SK-N-SH (cell line): Measurements from ENCODE around the gene TBC1D1. TPM values are rescaled to one million over a fixed set of nuclear protein-coding genes. Genes with fewer than 3 reads are reported as not detected.
A peak's percentile ranks its signal among the peaks of the same experiment; 100 is the strongest.

Source experiments
- CTCF ChIA-PET: fragments of 300-600, 350-600 bp; formaldehyde crosslinking; extraction: SDS; loops from one replicate; lab custom pipeline; 2021; lab: Yijun Ruan, JAX
- POLR2A ChIA-PET: fragments of 350-600 bp; sonication (Branson Sonifier 250); formaldehyde crosslinking; extraction: SDS; loops from one replicate; lab custom pipeline; 2020; ENCODE audit warnings: antibody characterized with exemption, inconsistent platforms; lab: Yijun Ruan, JAX
- DNase-seq: peaks from one replicate; pipeline ENCODE4 v3.0.0; 2012
- H2AFZ ChIP-seq: fragments of 200-600 bp; sonication (generic); 2 replicates; pipeline ENCODE4 v1.8.1; 2016; ENCODE audit warnings: antibody characterized with exemption, mild to moderate bottlenecking, low read depth
- H3F3A ChIP-seq: fragments of 200-600 bp; sonication (generic); replicated peaks from 2 replicates; pipeline ENCODE3; 2016; ENCODE audit warnings: antibody characterized with exemption, mild to moderate bottlenecking; ENCODE audit not compliant: insufficient read depth
- H3K27ac ChIP-seq, 2 experiments: fragments of 200-500 bp in 1 of 2; fragments of 200-600 bp in 1 of 2; sonication (Bioruptor generic) in 1 of 2; sonication (generic), shearing (Covaris generic) in 1 of 2; 2 replicates each; pipeline versions ENCODE4 v1.5.1 to v1.6.1; 2014 to 2016; ENCODE audit warnings: low read depth in 2 of 2, inconsistent platforms in 1 of 2, low read length in 1 of 2, mild to moderate bottlenecking in 1 of 2, mixed read lengths in 1 of 2
- H3K27me3 ChIP-seq: fragments of 200-600 bp; sonication (generic), shearing (Covaris generic); 2 replicates; pipeline ENCODE4 v1.6.1; 2016; ENCODE audit warnings: mixed run types; ENCODE audit not compliant: insufficient read depth
- H3K36me3 ChIP-seq, 2 experiments: fragments of 200-500 bp in 1 of 2; fragments of 200-600 bp in 1 of 2; sonication (Bioruptor generic) in 1 of 2; sonication (generic) in 1 of 2; replicated peaks in 1 of 2; 2 replicates each; pipeline versions ENCODE3 to v1.5.1; 2014 to 2016; ENCODE audit warnings: low read length in 1 of 2, mild to moderate bottlenecking in 1 of 2; ENCODE audit not compliant: insufficient read depth in 2 of 2, control insufficient read depth in 1 of 2
- H3K4me1 ChIP-seq, 2 experiments: fragments of 200-500 bp in 1 of 2; fragments of 200-600 bp in 1 of 2; sonication (Bioruptor generic) in 1 of 2; sonication (generic), shearing (Covaris generic) in 1 of 2; 2 replicates each; pipeline versions ENCODE4 v1.5.1 to v1.6.1; 2014 to 2016; ENCODE audit warnings: low read depth in 1 of 2, low read length in 1 of 2, mixed run types in 1 of 2; ENCODE audit not compliant: insufficient read depth in 2 of 2, control insufficient read depth in 1 of 2
- H3K4me2 ChIP-seq: fragments of 200-600 bp; sonication (generic), shearing (Covaris generic); 2 replicates; pipeline ENCODE4 v1.6.1; 2017; ENCODE audit warnings: mixed run types
- H3K4me3 ChIP-seq, 2 experiments: fragments of 200-500 bp in 1 of 2; fragments of 200-600 bp in 1 of 2; sonication (Bioruptor generic) in 1 of 2; sonication (generic), shearing (Covaris generic) in 1 of 2; 2 replicates each; pipeline versions ENCODE4 v1.5.1 to v1.8.1; 2014 to 2016; ENCODE audit warnings: low read depth in 2 of 2, inconsistent platforms in 1 of 2, low read length in 1 of 2, mild to moderate bottlenecking in 1 of 2, mixed read lengths in 1 of 2, moderate library complexity in 1 of 2
- H3K79me2 ChIP-seq: fragments of 200-600 bp; sonication (generic); 2 replicates; pipeline ENCODE4 v1.8.1; 2017; ENCODE audit warnings: mild to moderate bottlenecking; ENCODE audit not compliant: insufficient read depth
- H3K9ac ChIP-seq: fragments of 200-600 bp; sonication (generic); 2 replicates; pipeline ENCODE4 v1.6.1; 2017; ENCODE audit warnings: mixed run types
- H3K9me2 ChIP-seq: fragments of 200-600 bp; sonication (generic); 2 replicates; pipeline ENCODE4 v1.6.1; 2017; ENCODE audit warnings: mixed run types
- H3K9me3 ChIP-seq: fragments of 200-600 bp; sonication (generic); 2 replicates; pipeline ENCODE4 v1.6.1; 2017; ENCODE audit warnings: mixed run types, mild to moderate bottlenecking, moderate library complexity
- H4K20me1 ChIP-seq: fragments of 200-600 bp; sonication (generic); 2 replicates; pipeline ENCODE4 v1.6.1; 2017; ENCODE audit warnings: mild to moderate bottlenecking, mixed run types; ENCODE audit not compliant: insufficient read depth
- EP300 ChIP-seq, 2 experiments: IDR thresholded peaks; 2 replicates each; pipeline versions ENCODE4 v1.4.0 to v1.6.1; 2012; ENCODE audit warnings: borderline replicate concordance in 1 of 2, low read depth in 1 of 2, low read length in 1 of 2
- GATA2 ChIP-seq: sonication (generic); formaldehyde crosslinking; IDR thresholded peaks from 2 replicates; pipeline ENCODE4 v1.5.0; 2020; ENCODE audit warnings: mild to moderate bottlenecking, missing genetic modification reagents
- MAX ChIP-seq: IDR thresholded peaks from 2 replicates; pipeline ENCODE4 v1.4.0; 2012; ENCODE audit warnings: low read depth
- MEF2A ChIP-seq: IDR thresholded peaks from 2 replicates; pipeline ENCODE4 v1.4.0; 2012; ENCODE audit warnings: low read depth, borderline replicate concordance
- PBX3 ChIP-seq: IDR thresholded peaks from 2 replicates; pipeline ENCODE4; 2012
- RAD21 ChIP-seq: IDR thresholded peaks from 2 replicates; pipeline ENCODE4 v1.6.1; 2012; ENCODE audit warnings: mild to moderate bottlenecking, low read length
- RFX5 ChIP-seq: IDR thresholded peaks from 2 replicates; pipeline ENCODE4 v1.6.1; 2012; ENCODE audit warnings: mild to moderate bottlenecking, improper control_type of control experiment, low read length
- SIN3A ChIP-seq: IDR thresholded peaks from 2 replicates; pipeline ENCODE4 v1.6.1; 2012; ENCODE audit warnings: low read depth, mild to moderate bottlenecking, low read length, moderate library complexity, borderline replicate concordance
- SMC3 ChIP-seq: IDR thresholded peaks from 2 replicates; pipeline ENCODE4 v1.6.1; 2012; ENCODE audit warnings: low read depth, low read length, improper control_type of control experiment
- WGBS: methylation state at CpG from one replicate; pipeline ENCODE4 v1.1.6; 2017; ENCODE audit warnings: low lambda C conversion rate; 5-methylcytosine and 5-hydroxymethylcytosine counted together
- polyA plus RNA-seq, 3 experiments: library from polyadenylated mRNA; depleted of rRNA; stranded (reverse); fragments of >200 nt; gene quantifications; 2 replicates each; pipeline ENCODE4 v1.2.3, GENCODE V29; 2012
- TF ChIP-seq, protein P1 (sequence below): fragments of 150-350 bp; IDR thresholded peaks from 2 replicates; pipeline ENCODE4 v1.6.1; 2016; ENCODE audit warnings: mild to moderate bottlenecking, low read depth, low read length
- TF ChIP-seq, protein P2 (sequence below): IDR thresholded peaks from 2 replicates; pipeline ENCODE4 v1.4.0; 2012; ENCODE audit warnings: low read depth, borderline replicate concordance

TBC1D1 gene
- polyA plus RNA-seq, 1 of the 3 experiments (the other 2 are of a cell fraction): 29.8 TPM

DNA sequence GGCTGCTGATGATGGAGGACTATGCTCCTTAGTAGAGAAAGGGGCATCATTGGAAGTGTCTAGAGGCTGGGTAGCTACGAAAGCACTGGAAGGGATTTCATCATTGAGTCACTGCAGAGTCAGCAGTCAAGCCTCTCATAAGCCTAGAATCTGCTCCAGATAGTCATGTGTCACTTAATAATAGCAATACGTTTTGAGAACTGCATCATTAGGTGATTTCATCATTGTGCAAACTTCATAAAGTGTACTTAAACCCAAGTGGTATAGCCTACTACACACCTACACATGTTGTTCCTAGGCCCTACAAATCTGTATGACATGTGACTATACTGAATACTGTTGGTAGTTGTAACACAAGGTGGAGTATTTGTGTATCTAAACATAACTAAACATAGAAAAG is 234.9 kb downstream of the TBC1D1 start:
- H3K27ac ChIP-seq: no peak overlapping the region
- no peaks in the 10 kb centered on the region for H3K9me2 ChIP-seq
- no peak overlapping the region for H3K4me3 ChIP-seq
- CTCF ChIA-PET: no interaction called here
- H3K9ac ChIP-seq: no peak overlapping the region
- H2AFZ ChIP-seq: no peak overlapping the region
- peaks cover 0 to 2% of the 10 kb centered on the region in 2 experiments for H3K36me3 ChIP-seq
- no peak for DNase-seq
- no peaks in the 10 kb centered on the region for H4K20me1 ChIP-seq
- no peaks in the 10 kb centered on the region; a peak in 1 of 4 replicates for H3K4me1 ChIP-seq
- POLR2A ChIA-PET: no interaction called here
- TF ChIP-seq RAD21: no peak
- TF ChIP-seq, protein P1, sequence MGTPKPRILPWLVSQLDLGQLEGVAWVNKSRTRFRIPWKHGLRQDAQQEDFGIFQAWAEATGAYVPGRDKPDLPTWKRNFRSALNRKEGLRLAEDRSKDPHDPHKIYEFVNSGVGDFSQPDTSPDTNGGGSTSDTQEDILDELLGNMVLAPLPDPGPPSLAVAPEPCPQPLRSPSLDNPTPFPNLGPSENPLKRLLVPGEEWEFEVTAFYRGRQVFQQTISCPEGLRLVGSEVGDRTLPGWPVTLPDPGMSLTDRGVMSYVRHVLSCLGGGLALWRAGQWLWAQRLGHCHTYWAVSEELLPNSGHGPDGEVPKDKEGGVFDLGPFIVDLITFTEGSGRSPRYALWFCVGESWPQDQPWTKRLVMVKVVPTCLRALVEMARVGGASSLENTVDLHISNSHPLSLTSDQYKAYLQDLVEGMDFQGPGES: no peak
- TF ChIP-seq EP300 (IDR thresholded peaks at IDR 0.05; ENCODE audit: borderline replicate concordance in 1 of 2, low read depth in 1 of 2, low read length in 1 of 2): no peak
- no peak for TF ChIP-seq RFX5
- TF ChIP-seq MEF2A: no peak
- no peak for TF ChIP-seq MAX
- TF ChIP-seq, all 33 proteins: peak for 0
- Histone ChIP-seq H3K9me3 (no peaks in the 10 kb centered on the region), H3K27me3 (no peaks in the 10 kb centered on the region), H3F3A (no peaks in the 10 kb centered on the region), H3K79me2 (no peaks in the 10 kb centered on the region), H3K4me2 (no peak overlapping the region)
- 76% methylated on average over 2 of the region's 2 CpGs for WGBS

GRCh38 chr4:38128478-38129459 is 237.9 kb downstream of the TBC1D1 start:
- Histone ChIP-seq H3K4me3 (no peak overlapping the region), H3K4me1 (peaks cover 8 to 11% of the 10 kb centered on the region in 2 experiments; a peak in 2 of 4 replicates), H3K9me2 (no peaks in the 10 kb centered on the region), H3K27me3 (no peaks in the 10 kb centered on the region), H3K9me3 (no peaks in the 10 kb centered on the region), H3K27ac (no peak overlapping the region), H2AFZ (no peak overlapping the region), H3F3A (peaks cover 6% of the 10 kb centered on the region), H4K20me1 (no peaks in the 10 kb centered on the region), H3K36me3 (peaks cover 7% of the 10 kb centered on the region in 2 experiments), H3K9ac (no peak overlapping the region), H3K4me2 (no peak overlapping the region), H3K79me2 (no peaks in the 10 kb centered on the region)
- DNase-seq: no peak
- 0 out of 2 replicates have a peak, but pooled peaks have one; percentile 5 for TF ChIP-seq PBX3
- no peak for TF ChIP-seq GATA2 (CRISPR knock-in tag)
- TF ChIP-seq MEF2A: no peak
- no peak for TF ChIP-seq SMC3
- TF ChIP-seq SIN3A: no peak
- TF ChIP-seq, protein P2, sequence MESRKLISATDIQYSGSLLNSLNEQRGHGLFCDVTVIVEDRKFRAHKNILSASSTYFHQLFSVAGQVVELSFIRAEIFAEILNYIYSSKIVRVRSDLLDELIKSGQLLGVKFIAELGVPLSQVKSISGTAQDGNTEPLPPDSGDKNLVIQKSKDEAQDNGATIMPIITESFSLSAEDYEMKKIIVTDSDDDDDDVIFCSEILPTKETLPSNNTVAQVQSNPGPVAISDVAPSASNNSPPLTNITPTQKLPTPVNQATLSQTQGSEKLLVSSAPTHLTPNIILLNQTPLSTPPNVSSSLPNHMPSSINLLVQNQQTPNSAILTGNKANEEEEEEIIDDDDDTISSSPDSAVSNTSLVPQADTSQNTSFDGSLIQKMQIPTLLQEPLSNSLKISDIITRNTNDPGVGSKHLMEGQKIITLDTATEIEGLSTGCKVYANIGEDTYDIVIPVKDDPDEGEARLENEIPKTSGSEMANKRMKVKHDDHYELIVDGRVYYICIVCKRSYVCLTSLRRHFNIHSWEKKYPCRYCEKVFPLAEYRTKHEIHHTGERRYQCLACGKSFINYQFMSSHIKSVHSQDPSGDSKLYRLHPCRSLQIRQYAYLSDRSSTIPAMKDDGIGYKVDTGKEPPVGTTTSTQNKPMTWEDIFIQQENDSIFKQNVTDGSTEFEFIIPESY: no peak
- no peak for TF ChIP-seq MAX
- TF ChIP-seq, all 33 proteins: peak for 1
- 94% methylated on average over 7 of the region's 7 CpGs for WGBS
- ChIA-PET CTCF (interaction anchor here (0.5 to 1.6 kb wide), 2 partner anchors 9 to 1882 kb away, joined by 3 to 5 read pairs; no protein-coding TSS in a partner anchor), POLR2A (no interaction called here)
